Measurements from ENCODE around the gene HCRT.
"Not testable (repeated sequence)": the region's sequence is repeated elsewhere in the genome, so short reads cannot be mapped to it uniquely, and the experiment has no call there.

The HCRT gene

GRCh38 chr17:42184713-42185620, at the start of gene HCRT:
HCRT (minus strand) TSS chr17:42185452; CDS start chr17:42185365, 87 bp downstream.
- Mint-ChIP-seq H3K27ac (peak within 1 kb of the TSS; percentile 66), H3K4me3 (peak within 1 kb of the TSS; percentile 81), H3K9me3 (ENCODE audit: low read depth) (no peaks in the 10 kb centered on the region), H3K27me3 (no peaks in the 10 kb centered on the region), H3K4me1 (ENCODE audit: low read depth) (peaks cover 23% of the 10 kb centered on the region), H3K36me3 (no peaks in the 10 kb centered on the region)

GRCh38 chr17:42233994-42234393, 48.7 kb upstream of the HCRT start:
- Mint-ChIP-seq H3K9me3 (ENCODE audit: low read depth) (no peaks in the 10 kb centered on the region), H3K27me3 (no peaks in the 10 kb centered on the region), H3K4me3 (no peak overlapping the region), H3K4me1 (ENCODE audit: low read depth) (peaks cover 38% of the 10 kb centered on the region), H3K36me3 (no peaks in the 10 kb centered on the region), H3K27ac (peak overlapping the region; percentile 34)

GRCh38 chr17:42233156-42233555, 47.9 kb upstream of the HCRT start:
- Mint-ChIP-seq H3K9me3 (ENCODE audit: low read depth) (no peaks in the 10 kb centered on the region), H3K36me3 (no peaks in the 10 kb centered on the region), H3K4me3 (no peak overlapping the region), H3K27ac (no peak overlapping the region), H3K27me3 (no peaks in the 10 kb centered on the region), H3K4me1 (ENCODE audit: low read depth) (peaks cover 39% of the 10 kb centered on the region)

- no peaks in the 10 kb centered on the region for H3K27me3 Mint-ChIP-seq
- peak overlapping the region; percentile 34 for H3K27ac Mint-ChIP-seq
- no peak overlapping the region for H3K4me3 Mint-ChIP-seq
- no peaks in the 10 kb centered on the region for H3K9me3 Mint-ChIP-seq (ENCODE audit: low read depth)
- H3K4me1 Mint-ChIP-seq (ENCODE audit: low read depth), result peaks cover 30% of the 10 kb centered on the region
- no peaks in the 10 kb centered on the region for H3K36me3 Mint-ChIP-seq
Measured at GRCh38 chr17:42230225-42230624, 45.0 kb upstream of the HCRT start.

GRCh38 chr17:42227849-42228700, 42.8 kb upstream of the HCRT start:
- H3K36me3 Mint-ChIP-seq, result no peaks in the 10 kb centered on the region
- H3K27me3 Mint-ChIP-seq, result no peaks in the 10 kb centered on the region
- H3K4me3 Mint-ChIP-seq, result no peak overlapping the region
- no peaks in the 10 kb centered on the region for H3K9me3 Mint-ChIP-seq (ENCODE audit: low read depth)
- peak overlapping the region; percentile 68 for H3K27ac Mint-ChIP-seq
- H3K4me1 Mint-ChIP-seq (ENCODE audit: low read depth), result peaks cover 20% of the 10 kb centered on the region

- Mint-ChIP-seq H3K9me3 (ENCODE audit: low read depth) (no peaks in the 10 kb centered on the region), H3K27me3 (no peaks in the 10 kb centered on the region), H3K4me3 (no peak overlapping the region), H3K27ac (peak overlapping the region; percentile 28), H3K4me1 (ENCODE audit: low read depth) (peaks cover 23% of the 10 kb centered on the region), H3K36me3 (no peaks in the 10 kb centered on the region)
Measured at GRCh38 chr17:42225646-42226045, 40.4 kb upstream of the HCRT start.

GRCh38 chr17:42224651-42225050, 39.4 kb upstream of the HCRT start:
- no peaks in the 10 kb centered on the region for H3K9me3 Mint-ChIP-seq (ENCODE audit: low read depth)
- no peak overlapping the region for H3K27ac Mint-ChIP-seq
- peaks cover 16% of the 10 kb centered on the region for H3K4me1 Mint-ChIP-seq (ENCODE audit: low read depth)
- H3K27me3 Mint-ChIP-seq, result no peaks in the 10 kb centered on the region
- H3K4me3 Mint-ChIP-seq, result no peak overlapping the region
- no peaks in the 10 kb centered on the region for H3K36me3 Mint-ChIP-seq

- Mint-ChIP-seq H3K4me1 (ENCODE audit: low read depth) (peaks cover 13% of the 10 kb centered on the region), H3K4me3 (no peak overlapping the region), H3K27ac (peak overlapping the region; percentile 64), H3K36me3 (peaks cover 3% of the 10 kb centered on the region), H3K27me3 (no peaks in the 10 kb centered on the region), H3K9me3 (ENCODE audit: low read depth) (no peaks in the 10 kb centered on the region)
Measured at GRCh38 chr17:42221886-42222745, 36.9 kb upstream of the HCRT start.

GRCh38 chr17:42219280-42219679, 34.0 kb upstream of the HCRT start:
- H3K4me1 Mint-ChIP-seq (ENCODE audit: low read depth), result peaks cover 10% of the 10 kb centered on the region
- H3K9me3 Mint-ChIP-seq (ENCODE audit: low read depth); H3K4me3 Mint-ChIP-seq; H3K36me3 Mint-ChIP-seq; H3K27ac Mint-ChIP-seq; H3K27me3 Mint-ChIP-seq: not testable (repeated sequence)

GRCh38 chr17:42214156-42214555, 28.9 kb upstream of the HCRT start:
- H3K27me3 Mint-ChIP-seq, result no peaks in the 10 kb centered on the region
- H3K4me3 Mint-ChIP-seq, result no peak overlapping the region
- no peaks in the 10 kb centered on the region for H3K4me1 Mint-ChIP-seq (ENCODE audit: low read depth)
- no peaks in the 10 kb centered on the region for H3K9me3 Mint-ChIP-seq (ENCODE audit: low read depth)
- H3K27ac Mint-ChIP-seq, result no peak overlapping the region
- H3K36me3 Mint-ChIP-seq, result peaks cover 10% of the 10 kb centered on the region

- Mint-ChIP-seq H3K36me3 (peaks cover 10% of the 10 kb centered on the region), H3K4me3 (no peak overlapping the region), H3K27ac (no peak overlapping the region), H3K27me3 (no peaks in the 10 kb centered on the region), H3K4me1 (ENCODE audit: low read depth) (no peaks in the 10 kb centered on the region), H3K9me3 (ENCODE audit: low read depth) (no peaks in the 10 kb centered on the region)
Measured at GRCh38 chr17:42212382-42212781, 27.1 kb upstream of the HCRT start.

- H3K27me3 Mint-ChIP-seq; H3K4me3 Mint-ChIP-seq; H3K36me3 Mint-ChIP-seq; H3K9me3 Mint-ChIP-seq (ENCODE audit: low read depth); H3K4me1 Mint-ChIP-seq (ENCODE audit: low read depth); H3K27ac Mint-ChIP-seq: not testable (repeated sequence)
Measured at GRCh38 chr17:42211921-42212341, 26.7 kb upstream of the HCRT start.

GRCh38 chr17:42210046-42210445, 24.8 kb upstream of the HCRT start:
- Mint-ChIP-seq H3K36me3 (peaks cover 6% of the 10 kb centered on the region), H3K4me3 (no peak overlapping the region), H3K27ac (no peak overlapping the region), H3K9me3 (ENCODE audit: low read depth) (no peaks in the 10 kb centered on the region), H3K27me3 (no peaks in the 10 kb centered on the region), H3K4me1 (ENCODE audit: low read depth) (no peaks in the 10 kb centered on the region)

- H3K4me1 Mint-ChIP-seq (ENCODE audit: low read depth); H3K36me3 Mint-ChIP-seq; H3K27ac Mint-ChIP-seq; H3K27me3 Mint-ChIP-seq; H3K4me3 Mint-ChIP-seq; H3K9me3 Mint-ChIP-seq (ENCODE audit: low read depth): not testable (repeated sequence)
Measured at GRCh38 chr17:42206153-42206612, 20.9 kb upstream of the HCRT start.

Data from activated naive CD8-positive, alpha-beta T cell (primary cell).